Measurements from ENCODE around the gene FLRT3. TPM values are rescaled to one million over a fixed set of nuclear protein-coding genes. Genes with fewer than 3 reads are reported as not detected.

The FLRT3 gene
- total and polyA plus RNA-seq, 2 experiments from 2014 or later = 0.17 to 0.45 TPM

GRCh38 chr20:14361509-14362345 is 24.3 kb upstream of the FLRT3 start:
- no peak overlapping the region for H3K4me2 ChIP-seq
- no peaks in the 10 kb centered on the region for H3K79me2 ChIP-seq (replicated peaks; ENCODE audit: insufficient read depth)
- Mint-ChIP-seq H3K27ac (no peak overlapping the region), H3K4me3 (no peak overlapping the region), H3K9me3 (peaks cover 9% of the 10 kb centered on the region; the same call in 2 of the 3 replicates), H3K36me3 (ENCODE audit: low read depth) (no peaks in the 10 kb centered on the region; the same call in 2 of the 3 replicates), H3K4me1 (peaks cover 5% of the 10 kb centered on the region; the same call in 1 of the 3 replicates), H3K27me3 (ENCODE audit: insufficient read depth, low read depth, poor library complexity) (peaks cover 3% of the 10 kb centered on the region)
- no peaks in the 10 kb centered on the region for H3K27me3 ChIP-seq (ENCODE audit: insufficient read depth)
- no peaks in the 10 kb centered on the region for H4K20me1 ChIP-seq (replicated peaks; ENCODE audit: insufficient read depth)
- ATAC-seq = no peak
- no peak for TF ChIP-seq ZNF462 (CRISPR knock-in tag; IDR thresholded peaks at IDR 0.05)
- no peak for TF ChIP-seq ETS1 (IDR thresholded peaks at IDR 0.05)
- no peak for TF ChIP-seq POLR2AphosphoS5 (IDR thresholded peaks at IDR 0.05; ENCODE audit: low read depth)
- no peak for TF ChIP-seq EZH2 (IDR thresholded peaks at IDR 0.05; ENCODE audit: low read depth, unreplicated experiment)
- no peak for TF ChIP-seq STAT1 (IDR thresholded peaks at IDR 0.05; ENCODE audit: unreplicated experiment)
- no peak for TF ChIP-seq ZNF114 (CRISPR knock-in tag; IDR thresholded peaks at IDR 0.05)
- TF ChIP-seq CREB1 (CRISPR knock-in tag; IDR thresholded peaks at IDR 0.05; ENCODE audit: low read depth) = no peak
- TF ChIP-seq REST (IDR thresholded peaks at IDR 0.05; ENCODE audit: unreplicated experiment) = no peak
- TF ChIP-seq NANOG (IDR thresholded peaks at IDR 0.05; ENCODE audit: borderline replicate concordance) = no peak
- no peak overlapping the region for H3K4me3 ChIP-seq
- no peaks in the 10 kb centered on the region for H3K9me2 ChIP-seq (ENCODE audit: insufficient read depth)
- no peak overlapping the region for H3K27ac ChIP-seq (ENCODE audit: low read depth)
- DNase-seq (ENCODE audit: low spot score) = no peak
- H3K36me3 ChIP-seq (ENCODE audit: insufficient read depth) = no peaks in the 10 kb centered on the region
- H2AFZ ChIP-seq = no peak overlapping the region
- H3F3A ChIP-seq (replicated peaks; ENCODE audit: low read depth) = no peaks in the 10 kb centered on the region
- peaks cover 4% of the 10 kb centered on the region; the same call in 1 of the 2 replicates for H3K4me1 ChIP-seq (ENCODE audit: insufficient read depth)
